ENCODE measurements around the gene CYFIP2.

The CYFIP2 gene

DNA sequence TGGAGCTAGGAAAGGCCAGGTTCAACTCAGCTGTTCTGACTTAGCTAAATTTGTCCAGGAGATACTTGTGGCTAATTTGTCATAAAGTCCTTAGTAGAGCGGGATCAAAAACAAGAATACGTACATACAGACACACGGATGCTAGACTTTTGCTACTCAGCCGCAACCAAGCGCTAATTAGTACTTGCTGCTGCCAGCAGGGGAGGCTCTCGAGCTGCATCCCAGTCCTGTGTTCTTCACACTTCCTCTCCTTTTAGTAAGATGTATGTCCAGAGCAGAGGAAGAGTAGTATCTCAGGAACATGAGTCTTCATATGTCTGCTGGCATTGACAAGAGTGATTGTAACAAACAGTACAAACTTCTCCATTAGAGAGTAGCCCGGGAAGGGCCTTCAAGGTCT is 58.3 kb downstream of the CYFIP2 start:
- no peak for DNase-seq (ENCODE audit: low spot score)

- no peak for DNase-seq (ENCODE audit: low spot score)
Observed at GRCh38 chr5:157326440-157327005, 60.6 kb downstream of the CYFIP2 start.

DNA sequence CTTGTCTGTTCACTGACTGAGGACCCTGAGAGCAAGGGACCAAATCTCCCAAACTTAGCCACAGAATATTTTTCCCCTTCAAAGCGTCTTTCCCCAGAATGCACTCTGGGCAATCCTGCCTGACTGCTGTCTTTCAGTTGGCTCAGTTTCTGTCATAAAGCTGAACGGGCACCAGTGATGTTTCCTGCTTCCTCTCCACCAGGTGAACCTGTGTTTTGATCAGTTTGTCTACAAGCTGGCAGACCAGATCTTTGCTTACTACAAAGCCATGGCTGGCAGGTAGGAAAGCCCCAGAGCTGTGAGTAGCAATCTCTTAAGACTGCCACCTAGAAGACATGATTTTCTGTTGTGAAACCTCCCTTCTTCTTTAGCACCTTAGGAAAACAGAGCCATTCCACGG is 61.8 kb downstream of the CYFIP2 start:
- DNase-seq (ENCODE audit: low spot score) = no peak

DNA sequence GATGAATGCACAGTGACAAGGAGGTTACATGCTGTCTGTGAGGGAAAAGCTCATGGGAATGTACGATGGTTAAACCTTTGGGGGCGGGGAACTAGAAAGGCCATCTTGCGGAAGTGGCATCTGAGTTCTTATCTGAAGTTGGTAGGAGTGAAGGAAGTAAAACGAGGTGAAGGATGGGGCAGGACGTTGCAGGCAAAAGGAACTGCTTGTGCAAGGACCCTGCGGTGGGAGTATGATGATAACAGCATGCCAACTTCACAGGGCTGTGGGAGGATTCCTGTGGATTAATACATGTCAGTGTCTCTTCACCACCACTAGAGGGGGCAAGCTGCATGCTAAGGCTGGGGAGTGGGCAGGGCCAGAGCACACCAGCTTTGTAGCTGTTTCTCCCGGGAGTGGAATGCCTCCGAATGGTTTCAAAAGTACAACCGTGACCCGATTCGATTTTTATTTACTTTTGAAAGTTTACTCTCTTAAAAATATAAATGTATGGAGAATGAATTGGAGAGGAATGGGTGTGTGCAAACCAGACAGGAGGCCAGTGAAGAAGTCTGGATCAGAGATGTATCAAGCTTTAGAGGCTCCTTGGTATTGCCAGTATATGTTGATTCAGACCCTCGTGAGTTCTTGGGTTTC is 62.5 kb downstream of the CYFIP2 start:
- DNase-seq (ENCODE audit: low spot score) = peak; percentile 81

DNA sequence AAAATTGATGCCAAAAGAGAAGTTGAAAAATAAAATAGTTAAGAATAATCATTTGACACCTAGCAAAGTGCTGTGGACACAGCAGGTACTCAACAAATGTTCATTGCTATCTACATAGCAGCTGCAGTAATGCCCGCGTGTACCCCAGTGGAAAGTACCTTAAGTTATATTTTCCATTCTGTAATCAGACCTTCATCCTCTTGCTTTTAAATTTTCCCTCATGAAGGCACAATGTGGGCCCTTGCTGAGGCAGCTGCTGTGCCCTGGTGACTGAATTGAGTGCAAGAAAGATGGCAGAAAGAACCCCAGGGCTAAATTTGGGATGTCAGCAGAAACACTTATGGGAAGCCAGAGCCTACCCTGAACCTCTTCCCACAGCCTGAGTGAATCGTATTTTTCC is 65.9 kb downstream of the CYFIP2 start:
- no peak for DNase-seq (ENCODE audit: low spot score)

DNA sequence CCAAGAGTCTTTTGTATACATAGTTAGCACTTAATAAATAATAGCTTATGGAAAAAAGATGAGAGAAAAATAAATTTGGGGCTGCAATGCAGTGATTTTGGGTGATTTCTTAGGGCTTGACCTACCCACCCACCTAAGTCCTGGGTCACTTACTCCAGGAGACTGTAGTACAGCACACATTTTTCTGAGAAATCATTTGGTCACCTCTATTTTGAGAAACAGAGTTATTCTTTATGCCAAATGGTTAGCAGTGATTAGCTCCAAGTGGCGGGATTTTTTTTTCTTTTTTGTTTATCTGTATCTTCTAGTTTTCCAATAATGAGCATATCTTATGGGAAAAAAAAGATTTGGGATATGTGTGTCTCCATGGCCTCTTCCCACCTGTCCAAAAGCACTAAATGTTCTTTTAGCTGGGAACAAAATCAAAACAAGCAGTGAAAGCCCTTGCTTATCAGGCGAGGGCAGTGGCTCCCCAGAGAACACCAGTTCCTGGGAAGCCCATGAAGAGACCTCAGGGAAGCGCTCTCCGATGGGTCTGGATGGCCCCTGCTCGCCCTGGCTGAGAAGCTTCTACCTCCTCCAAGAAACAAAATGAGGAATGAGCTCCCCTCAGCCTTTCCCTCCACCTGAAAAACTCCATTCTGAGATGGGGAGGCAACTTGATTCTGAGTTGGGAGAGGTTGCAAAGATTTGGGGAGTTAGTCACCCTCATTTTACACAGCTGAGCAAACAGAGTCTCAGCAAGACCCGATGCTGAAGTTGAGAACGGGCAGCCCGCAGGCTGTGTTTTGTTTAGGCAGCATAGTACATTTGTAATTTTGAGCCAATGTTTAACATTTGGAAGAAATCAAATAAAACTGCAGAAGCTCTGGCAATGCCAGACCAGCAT is 69.9 kb downstream of the CYFIP2 start:
- no peak for DNase-seq (ENCODE audit: low spot score)

DNA sequence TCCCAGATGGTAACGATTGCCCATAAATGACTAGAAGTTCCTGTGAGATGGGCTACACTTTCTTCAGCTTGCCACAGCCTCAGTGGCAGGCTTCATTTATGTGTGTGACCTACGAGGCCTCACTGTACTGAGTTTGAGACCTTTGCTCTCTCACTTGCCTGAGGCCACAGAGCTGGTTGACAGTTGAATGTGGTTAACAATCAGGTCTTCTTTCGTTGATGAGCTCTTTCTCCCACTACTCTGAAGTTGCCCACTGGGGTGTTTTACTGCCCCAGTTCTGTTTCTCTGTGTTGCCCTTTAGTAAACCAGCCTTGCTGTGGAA is 70.5 kb downstream of the CYFIP2 start:
- no peak for DNase-seq (ENCODE audit: low spot score)

- no peak for DNase-seq (ENCODE audit: low spot score)
Observed at GRCh38 chr5:157339409-157339808, 73.5 kb downstream of the CYFIP2 start.

- peak; percentile 25 for DNase-seq (ENCODE audit: low spot score)
Observed at GRCh38 chr5:157342822-157343402, 77.0 kb downstream of the CYFIP2 start.

DNA sequence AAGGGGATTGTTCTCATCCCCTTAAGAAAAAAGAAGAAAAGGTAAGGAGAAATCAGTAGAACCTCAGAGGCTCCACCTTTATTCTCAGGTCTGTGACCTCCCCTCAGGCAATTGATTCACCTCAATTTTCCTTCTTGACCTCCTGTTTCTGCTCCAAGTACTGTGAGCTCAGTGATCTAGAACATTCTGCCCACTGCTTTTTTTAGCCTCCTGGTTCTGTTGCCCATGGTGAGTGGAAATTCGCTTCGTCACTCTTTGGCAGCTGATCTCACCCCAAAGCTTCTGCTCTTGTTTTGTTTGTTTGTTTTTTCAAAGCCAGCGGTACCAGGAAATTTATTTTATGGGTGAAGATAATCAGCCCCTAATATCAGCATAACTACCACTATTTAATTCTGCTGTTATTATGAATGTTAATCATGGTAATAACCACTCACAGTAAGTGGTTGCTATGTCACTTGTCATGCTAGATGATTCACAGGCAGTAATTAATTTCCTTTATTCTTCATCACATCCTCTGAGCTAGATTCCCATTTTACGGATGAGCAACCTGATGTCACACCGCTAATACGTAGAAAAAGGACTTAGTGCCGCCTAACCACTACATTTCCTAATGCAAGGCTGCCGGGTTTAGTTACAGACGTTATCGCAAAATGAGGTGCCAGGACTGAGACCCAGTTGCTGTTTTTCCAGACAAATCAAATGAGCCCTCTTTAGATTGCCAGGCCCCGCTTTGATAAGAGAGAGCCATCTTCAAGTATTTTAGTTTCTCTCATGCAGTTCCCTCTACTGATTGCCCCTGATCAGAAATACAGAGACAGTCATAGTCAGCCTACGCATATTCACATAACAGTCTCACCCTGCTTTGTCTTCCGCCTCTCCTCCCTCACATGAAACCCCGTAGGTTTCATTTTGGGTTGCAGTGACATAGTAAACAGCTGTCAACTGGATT is 78.2 kb downstream of the CYFIP2 start:
- DNase-seq (ENCODE audit: low spot score) = peak; percentile 60

DNA sequence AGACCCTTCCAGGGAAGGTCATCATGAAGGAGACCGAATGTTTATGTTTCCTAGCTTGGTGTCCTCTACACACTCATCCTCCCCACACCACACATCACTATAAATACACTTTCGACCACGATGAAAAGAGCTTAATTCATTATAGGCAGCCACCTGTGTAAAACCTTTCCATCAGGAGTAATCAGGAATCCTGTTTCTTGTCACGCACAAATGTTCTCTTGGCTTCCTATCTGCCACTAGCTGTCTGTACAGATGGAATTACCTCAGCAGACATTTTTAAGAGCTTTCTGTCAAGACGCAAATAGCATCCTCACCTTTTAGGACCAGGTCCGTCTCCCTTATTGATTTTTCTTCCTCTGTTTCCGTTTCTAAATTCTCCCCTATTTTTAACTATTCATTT is 79.1 kb downstream of the CYFIP2 start:
- DNase-seq (ENCODE audit: low spot score) = no peak

- no peak for DNase-seq (ENCODE audit: low spot score)
Observed at GRCh38 chr5:157345485-157345884, 79.6 kb downstream of the CYFIP2 start.

- DNase-seq (ENCODE audit: low spot score) = no peak
Observed at GRCh38 chr5:157347301-157348048, 81.6 kb downstream of the CYFIP2 start.

GRCh38 chr5:157348049-157348400 is 82.1 kb downstream of the CYFIP2 start:
- DNase-seq (ENCODE audit: low spot score) = no peak

DNA sequence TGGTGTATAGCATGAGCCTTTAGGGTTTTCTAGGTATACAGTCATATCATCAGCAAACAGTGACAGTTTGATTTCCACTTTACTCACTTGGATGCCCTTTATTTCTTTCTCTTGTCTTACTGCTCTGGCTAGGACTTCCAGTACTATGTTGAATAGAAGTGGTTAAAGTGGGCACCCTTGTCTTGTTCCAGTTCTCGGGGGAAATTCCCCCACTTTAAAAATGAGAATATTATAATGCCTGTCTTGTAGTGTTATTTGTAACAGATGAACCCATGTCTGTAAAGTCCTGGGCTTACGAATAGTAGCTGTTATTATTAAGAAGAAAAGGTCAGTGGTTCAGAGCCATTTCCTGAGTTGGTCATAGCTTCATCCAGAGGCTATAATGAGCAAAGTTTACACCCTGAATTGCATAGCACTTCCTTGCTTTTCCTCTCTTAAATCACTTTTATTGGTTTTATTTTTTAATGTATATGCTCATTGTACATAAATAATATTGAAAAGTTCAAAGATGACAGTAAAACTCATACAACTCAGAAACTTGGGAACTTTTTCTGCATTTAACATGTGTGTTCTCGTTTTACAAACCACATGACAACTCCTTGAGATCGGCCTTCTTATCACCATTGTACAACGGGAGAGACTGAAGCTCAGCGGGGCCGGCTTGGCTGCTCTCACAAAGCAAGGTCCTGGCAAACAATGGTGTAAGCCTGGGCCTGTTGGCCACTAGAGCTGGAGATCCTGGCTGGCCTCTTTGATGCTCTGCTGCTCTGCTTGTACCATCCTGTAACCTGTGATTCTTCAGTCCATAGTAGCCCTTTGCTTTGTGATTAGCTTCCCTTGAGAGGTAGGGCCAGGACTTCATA is 85.2 kb downstream of the CYFIP2 start:
- DNase-seq (ENCODE audit: low spot score) = peak; percentile 81

DNA sequence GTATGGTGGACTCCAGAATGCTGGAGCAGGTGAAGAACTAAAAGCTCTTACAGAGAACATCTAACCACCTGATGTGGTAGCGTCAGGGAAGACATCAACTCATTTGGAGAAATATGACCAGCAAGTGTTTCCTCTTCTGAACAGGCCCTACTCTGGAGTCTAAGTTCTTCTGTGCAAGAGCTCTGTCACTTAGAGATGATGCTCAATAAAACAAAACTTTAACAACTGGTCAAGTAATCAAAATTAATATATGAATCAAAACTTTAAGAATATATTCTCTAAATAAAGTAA is 85.8 kb downstream of the CYFIP2 start:
- DNase-seq (ENCODE audit: low spot score) = peak; percentile 69

- no peak for DNase-seq (ENCODE audit: low spot score)
Observed at GRCh38 chr5:157352756-157353340, 86.9 kb downstream of the CYFIP2 start.

DNA sequence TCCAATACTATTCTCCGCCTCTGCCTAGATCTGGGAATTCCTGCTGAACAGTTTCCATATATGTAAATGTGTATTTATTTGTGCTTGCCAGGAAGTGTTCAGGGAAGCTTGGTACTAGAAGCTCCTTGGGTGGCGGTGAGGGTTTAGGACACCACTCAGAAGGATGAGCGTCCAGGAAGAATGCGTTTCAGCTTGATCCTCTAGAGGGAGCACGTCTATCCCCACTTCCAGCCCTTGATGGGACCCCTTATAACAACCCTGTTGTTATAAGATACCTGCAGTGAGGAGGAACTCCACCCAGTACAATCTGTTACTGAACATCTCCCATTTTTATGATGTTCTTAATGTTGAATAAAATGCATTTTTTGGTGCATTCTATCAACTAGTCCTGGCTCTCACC is 88.9 kb downstream of the CYFIP2 start:
- no peak for DNase-seq (ENCODE audit: low spot score)

DNA sequence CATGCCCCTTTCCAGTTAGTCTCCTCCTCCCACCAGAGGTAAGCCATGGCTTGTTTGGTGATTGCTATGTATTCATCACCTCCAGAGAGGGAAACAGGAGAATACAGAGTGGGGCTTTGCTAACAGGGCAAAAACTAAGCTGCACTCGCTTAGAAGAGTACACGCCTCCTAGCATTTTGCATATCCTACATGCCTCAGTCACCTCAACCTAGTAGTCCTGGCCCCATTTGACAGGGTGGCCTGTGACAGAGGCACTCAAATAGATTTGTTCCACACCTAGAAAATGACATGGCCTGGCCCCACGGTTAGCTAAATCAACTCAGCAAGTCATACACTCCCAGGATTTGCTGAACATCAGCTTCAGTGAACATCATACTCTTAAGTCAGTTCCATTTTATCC is 90.7 kb downstream of the CYFIP2 start:
- no peak for DNase-seq (ENCODE audit: low spot score)

GRCh38 chr5:157357823-157358222 is 91.9 kb downstream of the CYFIP2 start:
- DNase-seq (ENCODE audit: low spot score) = no peak

Data from activated CD4-positive, alpha-beta T cell treated with anti-CD3 and anti-CD28 coated beads, Interleukin-2, Interleukin-4, amounts not matched to agents 100 ng/mL and 50 ng/mL, durations not matched to agents 16 hours and 8 hours (primary cell).